Endothelial cell (in vitro differentiated cells): ENCODE data around the gene FCHSD2. TPM values are rescaled to one million over a fixed set of nuclear protein-coding genes. Genes with fewer than 3 reads are reported as not detected.

Experiments used
- DNase-seq: peaks from one replicate; pipeline ENCODE4 v3.0.0; 2021; ENCODE audit warnings: low spot score
- H3K27ac Mint-ChIP-seq: one replicate; pipeline ENCODE4 v1.8.0; 2021; ENCODE audit warnings: mixed read lengths, inconsistent platforms; ENCODE audit not compliant: unreplicated experiment
- H3K27me3 Mint-ChIP-seq: one replicate; pipeline ENCODE4 v1.8.0; 2021; ENCODE audit warnings: mild to moderate bottlenecking, moderate library complexity, mixed read lengths, inconsistent platforms; ENCODE audit not compliant: unreplicated experiment
- H3K36me3 Mint-ChIP-seq: one replicate; pipeline ENCODE4 v1.8.0; 2021; ENCODE audit warnings: mild to moderate bottlenecking, low read depth, mixed read lengths, inconsistent platforms; ENCODE audit not compliant: unreplicated experiment
- H3K4me1 Mint-ChIP-seq: one replicate; pipeline ENCODE4 v1.8.0; 2021; ENCODE audit warnings: mild to moderate bottlenecking, mixed read lengths, inconsistent platforms; ENCODE audit not compliant: unreplicated experiment
- H3K4me3 Mint-ChIP-seq: one replicate; pipeline ENCODE4 v1.8.0; 2021; ENCODE audit warnings: mild to moderate bottlenecking, mixed read lengths, inconsistent platforms; ENCODE audit not compliant: unreplicated experiment
- H3K9me3 Mint-ChIP-seq: one replicate; pipeline ENCODE4 v1.8.0; 2021; ENCODE audit warnings: mixed read lengths, inconsistent platforms; ENCODE audit not compliant: unreplicated experiment
- total RNA-seq: library from RNA; stranded (reverse); fragmentation: NEBNext Ultra II Directional; extraction: Animal tissue kit (Norgen Biotek cat#: 25700); gene quantifications from one replicate; pipeline ENCODE4 v1.2.1, GENCODE V29; 2021; ENCODE audit not compliant: unreplicated experiment
- TF ChIP-seq, protein P1 (sequence below): fragments of 200-600 bp; sonication (generic); IDR thresholded peaks from one replicate; pipeline ENCODE4 v1.5.0; 2021; ENCODE audit warnings: antibody characterized with exemption; ENCODE audit not compliant: unreplicated experiment

FCHSD2 gene
- total RNA-seq, 1 donor from 2014 or later: 45.3 TPM

DNA sequence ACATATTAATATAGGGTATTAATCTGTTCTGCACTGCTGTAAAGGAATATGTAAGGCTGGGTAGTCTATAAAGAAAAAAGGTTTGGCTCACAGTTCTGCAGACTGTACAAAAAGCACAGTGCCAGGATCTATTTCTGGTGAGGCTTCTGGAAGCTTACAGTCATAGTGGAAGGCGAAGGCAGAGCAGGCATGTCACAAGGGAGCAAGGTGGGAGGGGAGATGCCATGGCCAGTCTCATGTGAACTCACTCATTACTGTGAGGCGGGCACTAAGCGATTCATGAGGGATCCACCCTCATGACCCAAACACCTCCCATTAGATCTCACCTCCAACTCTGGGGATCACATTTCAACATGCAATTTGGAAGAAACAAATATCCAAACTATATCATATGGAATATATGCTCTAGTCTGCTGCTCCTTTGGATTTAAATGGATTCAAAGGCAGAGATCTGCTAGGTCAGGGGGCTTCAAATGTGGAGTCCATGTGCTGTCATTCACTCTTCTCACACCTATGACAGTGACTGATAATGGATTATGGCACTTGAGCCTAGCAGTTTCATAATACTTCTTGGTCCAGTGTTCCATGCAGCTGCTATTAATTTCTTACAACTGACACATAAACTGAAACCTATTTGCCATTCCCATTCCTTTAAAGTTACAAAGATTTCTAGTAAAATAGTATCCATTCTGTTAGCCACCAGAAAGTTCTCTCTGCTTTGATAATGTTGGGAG is 182.0 kb downstream of the FCHSD2 start:
- peaks cover 2% of the 10 kb centered on the region for H3K27me3 Mint-ChIP-seq
- H3K4me1 Mint-ChIP-seq: peaks cover 12% of the 10 kb centered on the region
- peaks cover 12% of the 10 kb centered on the region for H3K36me3 Mint-ChIP-seq
- H3K4me3 Mint-ChIP-seq: no peak overlapping the region
- no peak overlapping the region for H3K27ac Mint-ChIP-seq
- no peak for DNase-seq
- no peaks in the 10 kb centered on the region for H3K9me3 Mint-ChIP-seq
- TF ChIP-seq, protein P1, sequence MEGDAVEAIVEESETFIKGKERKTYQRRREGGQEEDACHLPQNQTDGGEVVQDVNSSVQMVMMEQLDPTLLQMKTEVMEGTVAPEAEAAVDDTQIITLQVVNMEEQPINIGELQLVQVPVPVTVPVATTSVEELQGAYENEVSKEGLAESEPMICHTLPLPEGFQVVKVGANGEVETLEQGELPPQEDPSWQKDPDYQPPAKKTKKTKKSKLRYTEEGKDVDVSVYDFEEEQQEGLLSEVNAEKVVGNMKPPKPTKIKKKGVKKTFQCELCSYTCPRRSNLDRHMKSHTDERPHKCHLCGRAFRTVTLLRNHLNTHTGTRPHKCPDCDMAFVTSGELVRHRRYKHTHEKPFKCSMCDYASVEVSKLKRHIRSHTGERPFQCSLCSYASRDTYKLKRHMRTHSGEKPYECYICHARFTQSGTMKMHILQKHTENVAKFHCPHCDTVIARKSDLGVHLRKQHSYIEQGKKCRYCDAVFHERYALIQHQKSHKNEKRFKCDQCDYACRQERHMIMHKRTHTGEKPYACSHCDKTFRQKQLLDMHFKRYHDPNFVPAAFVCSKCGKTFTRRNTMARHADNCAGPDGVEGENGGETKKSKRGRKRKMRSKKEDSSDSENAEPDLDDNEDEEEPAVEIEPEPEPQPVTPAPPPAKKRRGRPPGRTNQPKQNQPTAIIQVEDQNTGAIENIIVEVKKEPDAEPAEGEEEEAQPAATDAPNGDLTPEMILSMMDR: no peak

DNA sequence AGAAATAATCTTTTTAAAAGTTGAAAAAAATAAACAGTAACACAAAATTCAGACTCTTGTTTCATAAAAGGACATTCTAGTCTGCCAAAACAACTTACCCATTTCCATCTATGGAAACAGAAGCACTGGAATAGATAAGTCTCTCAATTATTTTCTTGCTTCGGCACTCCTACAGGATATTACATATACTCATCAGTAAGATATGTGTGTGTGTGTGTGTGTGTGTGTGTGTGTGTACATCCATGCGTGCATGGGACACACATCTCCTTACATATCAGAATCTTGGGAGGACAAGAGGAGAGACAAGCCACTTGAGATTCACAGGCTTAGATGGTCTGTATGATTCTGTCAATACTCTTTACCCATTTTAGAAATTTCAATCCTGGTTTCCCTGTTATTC is 183.3 kb downstream of the FCHSD2 start:
- peak overlapping the region; percentile 51 for H3K4me3 Mint-ChIP-seq
- TF ChIP-seq, protein P1: no peak
- H3K27ac Mint-ChIP-seq: no peak overlapping the region
- peaks cover 12% of the 10 kb centered on the region for H3K36me3 Mint-ChIP-seq
- DNase-seq: no peak
- H3K4me1 Mint-ChIP-seq: peaks cover 12% of the 10 kb centered on the region
- peaks cover 2% of the 10 kb centered on the region for H3K27me3 Mint-ChIP-seq
- no peaks in the 10 kb centered on the region for H3K9me3 Mint-ChIP-seq

DNA sequence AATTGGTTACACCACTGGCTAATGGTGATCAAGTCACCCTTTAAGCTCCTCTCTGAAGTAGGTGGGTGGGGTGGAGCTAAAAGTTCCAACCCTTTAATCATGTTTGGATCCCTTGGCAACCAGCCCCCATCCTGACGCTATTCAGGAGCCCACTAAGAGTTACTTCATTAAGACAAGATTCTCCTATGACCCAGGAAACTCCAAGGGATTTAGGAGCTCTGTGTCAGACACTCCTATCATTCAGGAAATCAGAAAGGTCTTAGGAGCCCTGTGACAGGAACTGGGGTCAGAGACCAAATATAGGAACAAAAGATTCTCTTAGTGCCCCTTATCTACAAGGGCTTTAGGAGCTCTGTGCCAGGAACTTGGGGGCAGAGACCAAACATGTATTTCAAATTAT is 186.7 kb downstream of the FCHSD2 start:
- no peaks in the 10 kb centered on the region for H3K9me3 Mint-ChIP-seq
- peaks cover 14% of the 10 kb centered on the region for H3K4me1 Mint-ChIP-seq
- no peak for DNase-seq
- H3K27ac Mint-ChIP-seq: no peak overlapping the region
- TF ChIP-seq, protein P1: no peak
- H3K4me3 Mint-ChIP-seq: no peak overlapping the region
- H3K36me3 Mint-ChIP-seq: peaks cover 12% of the 10 kb centered on the region
- H3K27me3 Mint-ChIP-seq: peaks cover 2% of the 10 kb centered on the region

DNA sequence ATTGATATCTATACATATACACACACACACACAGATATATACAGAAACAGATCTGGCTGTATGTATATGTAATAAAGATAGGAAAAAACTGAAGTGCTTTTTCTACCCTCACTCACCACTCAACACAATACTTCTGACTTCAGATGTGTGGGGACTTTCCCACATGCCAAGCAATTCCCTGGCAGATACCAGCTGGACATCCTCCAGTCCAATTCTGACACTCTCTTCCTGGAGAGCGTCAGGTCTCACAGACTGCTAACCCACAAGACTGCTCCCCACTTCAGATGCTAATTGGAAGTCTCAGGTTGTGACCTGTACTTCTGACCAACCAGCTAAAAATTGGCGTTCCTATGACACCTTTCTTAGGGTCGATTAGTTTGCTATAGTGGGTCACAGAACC is 187.3 kb downstream of the FCHSD2 start:
- Mint-ChIP-seq H3K36me3 (peaks cover 9% of the 10 kb centered on the region), H3K9me3 (no peaks in the 10 kb centered on the region), H3K27ac (no peak overlapping the region), H3K27me3 (peaks cover 2% of the 10 kb centered on the region), H3K4me3 (no peak overlapping the region), H3K4me1 (peaks cover 14% of the 10 kb centered on the region)
- TF ChIP-seq, protein P1: no peak
- no peak for DNase-seq

DNA sequence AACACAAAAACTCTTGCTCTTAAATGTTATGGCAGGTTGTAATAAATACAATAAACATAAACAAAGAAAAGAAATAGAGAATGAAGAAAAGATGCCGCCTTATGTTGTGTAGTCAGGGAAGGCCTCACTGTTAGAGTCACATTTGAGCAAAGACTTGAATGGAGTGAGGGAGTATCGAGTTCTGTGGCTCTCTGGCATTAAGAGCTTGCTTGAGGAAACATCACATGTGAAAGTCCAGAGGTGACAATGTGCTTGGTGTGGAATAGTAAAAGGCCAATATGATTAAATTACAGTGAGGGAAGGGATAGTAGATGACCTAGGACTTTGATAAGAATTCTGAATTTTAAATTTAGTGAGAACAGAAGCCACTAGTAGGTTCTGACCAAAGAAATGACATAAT is 188.5 kb downstream of the FCHSD2 start:
- no peak overlapping the region for H3K4me3 Mint-ChIP-seq
- peaks cover 5% of the 10 kb centered on the region for H3K36me3 Mint-ChIP-seq
- no peaks in the 10 kb centered on the region for H3K9me3 Mint-ChIP-seq
- H3K27ac Mint-ChIP-seq: no peak overlapping the region
- peaks cover 2% of the 10 kb centered on the region for H3K27me3 Mint-ChIP-seq
- H3K4me1 Mint-ChIP-seq: peaks cover 14% of the 10 kb centered on the region
- DNase-seq: no peak
- TF ChIP-seq, protein P1: no peak
